Keratinocyte (primary cell): ENCODE data around the gene KLHDC7A. TPM values are rescaled to one million over a fixed set of nuclear protein-coding genes. Genes with fewer than 3 reads are reported as not detected.

Source experiments
- DNase-seq: peaks from one replicate; pipeline ENCODE4 v3.0.0-alpha.2; 2011; ENCODE audit warnings: low read depth, missing footprints, low spot score
- FAIRE-seq: peaks from 2 replicates; lab custom pipeline; 2011; peaks lifted over from hg19 to GRCh38; lab: Jason Lieb, UNC
- H2AFZ ChIP-seq: 2 replicates; pipeline ENCODE4 v1.6.0; 2012; ENCODE audit warnings: low read length, control low read depth, inconsistent platforms; ENCODE audit not compliant: control insufficient read depth
- H3K27ac ChIP-seq: 2 replicates; pipeline ENCODE4 v1.5.1; 2011; ENCODE audit warnings: low read length; ENCODE audit not compliant: control insufficient read depth, insufficient read depth
- H3K27me3 ChIP-seq: 3 replicates; pipeline ENCODE4 v1.6.0; 2011; ENCODE audit warnings: low read length; ENCODE audit not compliant: control insufficient read depth, insufficient read depth; ENCODE audit errors: extremely low read depth
- H3K36me3 ChIP-seq, 2 experiments: 2 replicates in 1 of 2; 3 replicates in 1 of 2; pipeline ENCODE4 v1.5.1; 2011; ENCODE audit warnings: low read length in 2 of 2, mild to moderate bottlenecking in 1 of 2; ENCODE audit not compliant: control insufficient read depth in 2 of 2, insufficient read depth in 2 of 2; ENCODE audit errors: extremely low read depth in 1 of 2
- H3K4me1 ChIP-seq: 3 replicates; pipeline ENCODE4 v1.5.1; 2011; ENCODE audit warnings: low read length; ENCODE audit not compliant: control insufficient read depth, insufficient read depth; ENCODE audit errors: extremely low read depth
- H3K4me2 ChIP-seq: 3 replicates; pipeline ENCODE4 v1.6.0; 2011; ENCODE audit warnings: low read depth, low read length; ENCODE audit not compliant: control insufficient read depth, insufficient read depth; ENCODE audit errors: extremely low read depth
- H3K4me3 ChIP-seq, 3 experiments: fragments of 200-600 bp in 1 of 3; sonication (generic) in 1 of 3; 2 replicates in 2 of 3; 3 replicates in 1 of 3; pipeline ENCODE4 v1.5.1; 2011 to 2016; ENCODE audit warnings: low read length in 3 of 3, mild to moderate bottlenecking in 3 of 3, control low read depth in 2 of 3, inconsistent platforms in 1 of 3, low read depth in 1 of 3, mixed read lengths in 1 of 3, mixed run types in 1 of 3, moderate library complexity in 1 of 3; ENCODE audit not compliant: control insufficient read depth in 2 of 3, insufficient read depth in 2 of 3; ENCODE audit errors: extremely low read depth in 1 of 3
- H3K79me2 ChIP-seq: 2 replicates; pipeline ENCODE4 v1.6.0; 2012; ENCODE audit warnings: low read length; ENCODE audit not compliant: control insufficient read depth, insufficient read depth
- H3K9ac ChIP-seq: 3 replicates; pipeline ENCODE4 v1.6.0; 2011; ENCODE audit warnings: low read length; ENCODE audit not compliant: control insufficient read depth, insufficient read depth; ENCODE audit errors: extremely low read depth
- H3K9me1 ChIP-seq: 3 replicates; pipeline ENCODE4 v1.6.0; 2011; ENCODE audit warnings: low read length; ENCODE audit not compliant: control insufficient read depth, insufficient read depth; ENCODE audit errors: extremely low read depth
- H3K9me3 ChIP-seq: 2 replicates; pipeline ENCODE4 v1.5.1; 2012; ENCODE audit warnings: low read depth, low read length; ENCODE audit not compliant: control insufficient read depth
- H4K20me1 ChIP-seq: 3 replicates; pipeline ENCODE4 v1.6.0; 2011; ENCODE audit warnings: low read length; ENCODE audit not compliant: control insufficient read depth, insufficient read depth; ENCODE audit errors: extremely low read depth
- CTCF ChIP-seq, 3 experiments: IDR thresholded peaks in 1 of 3; conservative IDR thresholded peaks in 1 of 3; optimal IDR thresholded peaks in 1 of 3; 2 replicates in 2 of 3; 3 replicates in 1 of 3; pipeline versions ENCODE3 to v1.5.1; 2011; ENCODE audit warnings: low read length in 3 of 3, mild to moderate bottlenecking in 3 of 3, moderate library complexity in 2 of 3, control low read depth in 1 of 3, inconsistent platforms in 1 of 3; ENCODE audit not compliant: insufficient read depth in 2 of 3; ENCODE audit errors: extremely low read depth in 1 of 3
- EZH2 ChIP-seq: IDR thresholded peaks from one replicate; pipeline ENCODE4 v1.6.1; 2012; ENCODE audit warnings: inconsistent platforms, mild to moderate bottlenecking, low read length, moderate library complexity
- dilution Hi-C: fragments of 300-500 bp; cut with MboI; formaldehyde crosslinking; loops from one replicate; pipeline ENCODE4 v1.7.0; 2020; ENCODE audit warnings: low sequenced_read_pairs; ENCODE audit not compliant: extremely low pct_ligation_motif_present
- polyA plus RNA-seq, 5 experiments: library from polyadenylated mRNA; depleted of rRNA in 3 of 5; stranded (reverse) in 3 of 5; stranded (forward) in 1 of 5; unstranded in 1 of 5; fragments of >200 nt; gene quantifications; 1 replicate in 1 of 5; 2 replicates in 3 of 5; 3 replicates in 1 of 5; pipeline versions ENCODE4 v1.2.1 to v1.2.3, GENCODE V29; 2011 to 2012; ENCODE audit warnings: missing spikeins in 2 of 5, low read depth in 1 of 5, low replicate concordance in 1 of 5

Gene KLHDC7A
- polyA plus RNA-seq, 1 donor (not counting 4 experiments of a cell fraction or from before 2014, with no cell fraction given): not detected

- H3K9me3 ChIP-seq: no peaks in the 10 kb centered on the region
- no peak overlapping the region for H3K4me3 ChIP-seq
- H3K27ac ChIP-seq: no peak overlapping the region
- no peak overlapping the region for H3K9ac ChIP-seq
- H3K4me2 ChIP-seq: no peak overlapping the region
- no peaks in the 10 kb centered on the region for H3K9me1 ChIP-seq
- no peaks in the 10 kb centered on the region for H4K20me1 ChIP-seq
- no peaks in the 10 kb centered on the region for H3K79me2 ChIP-seq
- no peak overlapping the region for H2AFZ ChIP-seq
- H3K27me3 ChIP-seq: no peaks in the 10 kb centered on the region
- DNase-seq (no peak), FAIRE-seq (no peak)
- dilution Hi-C loops: no loop called here
- TF ChIP-seq CTCF (optimal IDR thresholded peaks at IDR 0.05 in 1 of 3, IDR thresholded peaks at IDR 0.05 in 1 of 3, conservative IDR thresholded peaks at IDR 0.05 in 1 of 3; ENCODE audit: extremely low read depth in 1 of 3, insufficient read depth in 2 of 3, low read length in 3 of 3): no peak
- TF ChIP-seq EZH2: no peak
- no peaks in the 10 kb centered on the region for H3K36me3 ChIP-seq
- no peaks in the 10 kb centered on the region for H3K4me1 ChIP-seq
Observed at GRCh38 chr1:18491168-18491567, 10.4 kb downstream of the KLHDC7A start.

GRCh38 chr1:18494304-18494703 lies 13.6 kb downstream of the KLHDC7A start:
- no peaks in the 10 kb centered on the region for H3K9me3 ChIP-seq
- no peaks in the 10 kb centered on the region for H3K36me3 ChIP-seq
- no peaks in the 10 kb centered on the region for H3K27me3 ChIP-seq
- TF ChIP-seq EZH2: no peak
- no peak for TF ChIP-seq CTCF (optimal IDR thresholded peaks at IDR 0.05 in 1 of 3, IDR thresholded peaks at IDR 0.05 in 1 of 3, conservative IDR thresholded peaks at IDR 0.05 in 1 of 3; ENCODE audit: extremely low read depth in 1 of 3, insufficient read depth in 2 of 3, low read length in 3 of 3)
- FAIRE-seq: no peak
- no peak overlapping the region for H3K4me3 ChIP-seq
- H3K27ac ChIP-seq: no peak overlapping the region
- no peaks in the 10 kb centered on the region for H3K79me2 ChIP-seq
- no peaks in the 10 kb centered on the region for H4K20me1 ChIP-seq
- H3K4me2 ChIP-seq: no peak overlapping the region
- H3K9ac ChIP-seq: no peak overlapping the region
- dilution Hi-C loops: no loop called here
- DNase-seq: no peak
- H3K9me1 ChIP-seq: no peaks in the 10 kb centered on the region
- no peaks in the 10 kb centered on the region for H3K4me1 ChIP-seq
- H2AFZ ChIP-seq: no peak overlapping the region
